GM12892 (cell line): Measurements from ENCODE around the gene ITGB4.

Experiments used
- DNase-seq: peaks from one replicate; pipeline ENCODE4 v3.0.0; 2011; ENCODE audit not compliant: insufficient read length
- FAIRE-seq: peaks from 2 replicates; lab custom pipeline; 2011; peaks lifted over from hg19 to GRCh38; lab: Jason Lieb, UNC
- POLR2A ChIP-seq: IDR thresholded peaks from 2 replicates; pipeline ENCODE4 v1.6.1; 2011; ENCODE audit warnings: low read depth, low read length, control low read depth
- POLR2AphosphoS5 ChIP-seq: IDR thresholded peaks from 2 replicates; pipeline ENCODE4 v1.6.1; 2011; ENCODE audit warnings: low read depth, low read length, control low read depth
- TAF1 ChIP-seq: IDR thresholded peaks from 2 replicates; pipeline ENCODE4 v1.6.1; 2011; ENCODE audit warnings: low read depth, mild to moderate bottlenecking, control low read depth, low read length, borderline replicate concordance

Gene ITGB4

GRCh38 chr17:75689441-75689873 is 31.8 kb upstream of the ITGB4 start:
- DNase-seq (peak; percentile 46), FAIRE-seq (peak; percentile 82)
- no peak for TF ChIP-seq POLR2A
- no peak for TF ChIP-seq TAF1
- no peak for TF ChIP-seq POLR2AphosphoS5

GRCh38 chr17:75691371-75691791 is 29.9 kb upstream of the ITGB4 start:
- no peak for TF ChIP-seq POLR2A
- TF ChIP-seq TAF1: no peak
- TF ChIP-seq POLR2AphosphoS5: no peak
- DNase-seq (no peak), FAIRE-seq (no peak)

DNA sequence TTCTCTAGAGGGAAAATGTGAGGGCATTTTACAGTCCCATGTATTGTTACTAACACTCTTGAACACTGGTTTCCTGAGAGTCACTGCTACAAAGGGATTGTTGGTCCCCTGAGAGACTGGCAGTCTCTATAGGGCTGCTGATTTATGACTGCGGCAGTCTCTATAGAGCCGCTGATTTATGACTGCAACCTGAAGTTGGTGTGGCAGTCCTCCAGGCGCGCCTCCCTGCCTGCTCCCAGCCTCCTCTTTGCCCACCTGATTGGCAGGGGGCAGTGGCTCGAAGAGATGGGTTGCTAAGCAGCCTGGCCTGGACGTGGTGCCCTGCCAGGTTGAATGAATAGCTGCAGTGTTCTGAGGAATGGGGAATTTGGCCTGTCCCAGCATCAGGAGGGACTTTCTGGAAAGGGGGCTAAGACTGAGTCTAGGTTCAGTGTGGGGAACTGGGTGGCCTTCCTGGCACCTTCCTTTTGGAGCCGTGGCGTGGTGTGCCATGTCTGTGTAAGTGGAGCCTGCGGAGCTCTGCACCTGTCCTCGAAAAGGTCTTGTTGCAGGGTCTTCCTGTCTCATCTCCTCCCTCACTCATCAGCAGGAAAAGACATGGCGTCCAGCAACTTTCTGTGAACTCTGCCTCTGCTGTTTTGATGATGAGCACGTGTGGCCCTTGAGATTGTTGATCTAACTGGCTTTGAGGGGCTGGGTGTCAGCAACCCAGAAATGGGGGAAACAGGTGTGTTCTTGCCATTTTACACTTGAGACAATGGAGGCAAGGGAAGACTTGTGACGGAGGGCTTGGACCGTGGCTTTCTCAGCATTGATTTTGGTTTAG is 29.2 kb upstream of the ITGB4 start:
- TF ChIP-seq POLR2AphosphoS5 (no peak), POLR2A (no peak), TAF1 (no peak)
- DNase-seq: no peak
- FAIRE-seq: no peak

DNA sequence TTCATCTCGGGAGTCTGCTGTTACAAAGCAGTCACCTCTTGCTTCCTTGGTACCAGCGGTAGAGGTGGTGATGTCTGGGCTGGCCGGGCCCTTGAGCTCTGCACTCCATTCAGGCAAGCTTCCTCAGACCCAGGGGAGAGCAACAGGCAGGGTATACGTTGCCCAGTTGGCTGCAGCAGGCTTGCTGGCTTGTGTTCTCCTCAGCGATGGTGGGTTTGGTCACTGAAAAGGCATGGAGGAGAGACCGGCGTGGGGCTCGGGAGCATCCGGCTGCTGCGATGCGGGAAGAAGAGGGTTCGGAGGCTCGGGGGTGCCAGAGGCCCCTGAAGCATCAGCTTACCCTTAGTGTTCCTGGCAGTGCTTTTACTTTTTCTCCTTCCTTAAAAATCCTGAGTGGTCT is 28.3 kb upstream of the ITGB4 start:
- TF ChIP-seq TAF1 (no peak), POLR2A (no peak)
- FAIRE-seq (no peak), DNase-seq (no peak)

- TF ChIP-seq POLR2A: no peak
- TF ChIP-seq POLR2AphosphoS5: no peak
- no peak for TF ChIP-seq TAF1
- FAIRE-seq (no peak), DNase-seq (no peak)
Measured at GRCh38 chr17:75693500-75694481, 27.5 kb upstream of the ITGB4 start.

DNA sequence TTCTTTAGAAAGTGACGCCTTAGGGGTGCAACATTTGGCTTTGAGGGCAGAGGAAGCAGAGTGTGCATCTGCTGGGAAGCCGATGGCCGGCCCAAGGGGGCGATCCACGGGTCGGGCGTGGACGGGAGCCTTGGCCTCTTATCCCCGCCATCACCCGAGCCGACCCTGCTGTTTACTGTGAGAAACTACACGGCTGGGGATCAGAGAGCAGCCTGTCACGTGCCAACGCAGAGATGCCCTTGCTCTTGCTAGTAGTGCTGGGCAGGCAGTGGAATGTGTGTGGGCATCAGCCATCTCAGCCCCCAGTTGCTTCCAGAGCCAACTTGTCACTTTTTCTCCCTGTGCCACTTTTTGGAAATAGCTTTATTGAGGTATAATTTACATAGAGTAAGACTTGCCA is 26.7 kb upstream of the ITGB4 start:
- FAIRE-seq (no peak), DNase-seq (no peak)
- TF ChIP-seq POLR2AphosphoS5: no peak
- TF ChIP-seq POLR2A: no peak
- TF ChIP-seq TAF1: no peak

GRCh38 chr17:75695141-75695829 is 26.0 kb upstream of the ITGB4 start:
- no peak for FAIRE-seq
- no peak for TF ChIP-seq TAF1
- TF ChIP-seq POLR2A: no peak
- DNase-seq: no peak

DNA sequence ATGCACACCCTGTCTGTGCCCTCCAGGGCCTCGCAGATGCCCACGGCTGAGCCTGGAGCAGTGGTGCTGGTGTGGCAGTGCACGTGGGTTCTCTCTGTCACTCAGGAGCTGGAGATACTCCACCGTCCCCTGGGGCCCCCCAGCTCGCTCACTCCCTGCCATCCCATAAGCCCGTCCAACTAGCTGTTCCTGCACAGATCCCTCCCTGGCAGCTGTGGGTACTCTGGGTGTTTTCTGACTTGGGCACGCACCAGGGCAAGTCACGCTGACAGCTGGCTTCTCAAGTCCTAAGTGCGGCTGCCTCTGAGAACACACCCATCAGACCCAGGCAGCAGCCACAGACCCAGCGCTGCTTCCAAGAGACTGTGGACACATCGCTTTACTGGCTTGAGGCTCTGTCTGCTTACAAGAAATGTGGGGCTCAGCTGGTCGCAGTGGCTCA is 25.4 kb upstream of the ITGB4 start:
- FAIRE-seq (no peak), DNase-seq (no peak)
- no peak for TF ChIP-seq POLR2A
- no peak for TF ChIP-seq TAF1
- no peak for TF ChIP-seq POLR2AphosphoS5

DNA sequence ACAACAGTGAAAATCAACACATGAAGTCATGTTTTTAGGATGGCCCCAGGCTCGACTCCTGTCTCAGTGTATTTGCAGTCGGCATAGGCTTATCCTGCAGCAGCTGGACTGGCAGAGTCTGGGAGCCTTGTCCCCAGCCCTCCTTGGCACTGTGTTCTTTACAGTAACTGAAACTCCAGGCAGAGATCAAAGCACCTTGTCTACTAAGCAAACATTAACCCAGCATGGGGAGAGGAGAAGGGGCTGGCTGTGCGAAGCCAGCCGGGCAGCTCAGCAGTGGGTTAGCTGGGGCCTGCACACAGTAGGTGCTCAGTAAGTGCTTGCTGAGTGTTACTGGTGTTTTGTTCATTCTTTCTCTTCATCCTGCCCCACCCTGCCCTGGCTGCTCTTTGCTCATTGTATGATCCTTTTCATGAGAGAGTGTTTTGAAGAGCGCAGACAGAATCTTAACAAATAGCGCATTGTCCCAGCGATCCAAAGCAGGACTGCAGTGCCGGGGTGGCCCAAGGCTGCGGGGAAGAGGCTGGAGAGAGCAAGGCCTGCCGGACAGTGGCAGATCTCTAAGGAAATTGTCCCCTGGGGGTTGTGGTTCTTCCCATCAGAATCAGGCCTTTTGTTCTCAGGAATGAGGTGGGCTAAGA is 23.5 kb upstream of the ITGB4 start:
- DNase-seq (no peak), FAIRE-seq (no peak)
- no peak for TF ChIP-seq POLR2AphosphoS5

GRCh38 chr17:75698659-75699058 is 22.6 kb upstream of the ITGB4 start:
- TF ChIP-seq POLR2A: no peak
- TF ChIP-seq TAF1: no peak
- no peak for TF ChIP-seq POLR2AphosphoS5
- DNase-seq (no peak), FAIRE-seq (no peak)

- TF ChIP-seq POLR2A (no peak), POLR2AphosphoS5 (no peak), TAF1 (no peak)
- no peak for DNase-seq
- no peak for FAIRE-seq
Measured at GRCh38 chr17:75701288-75701687, 20.0 kb upstream of the ITGB4 start.
